Gastrocnemius medialis (tissue), 4 donors: ENCODE data around the gene MYH10.

Experiments used
- POLR2A ChIP-seq, 2 donors: fragments of 450-650 bp; IDR thresholded peaks; one replicate each; pipeline ENCODE4 v1.6.1; 2017; ENCODE audit warnings: antibody characterized with exemption in 2 of 2, mild to moderate bottlenecking in 2 of 2, moderate library complexity in 2 of 2
- TF ChIP-seq, protein P1 (sequence below), 5 experiments: fragments of 450-650 bp in 3 of 5; fragments of 200-600 bp in 2 of 5; sonication (generic) in 2 of 5; IDR thresholded peaks in 4 of 5; conservative IDR thresholded peaks in 1 of 5; 1 replicate in 4 of 5; 2 replicates in 1 of 5; pipeline ENCODE4 v1.5.1; 2016 to 2019; ENCODE audit warnings: antibody characterized with exemption in 5 of 5, mild to moderate bottlenecking in 3 of 5, moderate library complexity in 3 of 5

DNA sequence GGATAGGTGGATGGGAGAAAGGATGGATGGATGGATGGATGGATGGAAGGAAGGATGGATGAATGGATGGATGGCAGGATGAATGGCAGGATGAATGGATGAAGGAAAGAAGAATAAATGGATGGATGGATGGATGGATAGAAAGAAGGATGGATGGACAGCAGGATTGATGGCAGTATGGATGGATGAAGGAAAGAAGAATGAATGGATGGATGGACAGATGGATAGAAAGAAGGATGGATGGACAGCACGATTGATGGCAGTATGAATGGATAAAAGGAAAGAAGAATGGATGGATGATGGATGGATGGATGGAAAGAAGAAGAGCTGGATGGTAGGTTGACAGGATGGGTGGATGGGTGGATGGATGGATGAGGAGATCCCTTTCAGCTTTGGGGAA is 9.2 kb upstream of the MYH10 start:
- TF ChIP-seq, protein P1, sequence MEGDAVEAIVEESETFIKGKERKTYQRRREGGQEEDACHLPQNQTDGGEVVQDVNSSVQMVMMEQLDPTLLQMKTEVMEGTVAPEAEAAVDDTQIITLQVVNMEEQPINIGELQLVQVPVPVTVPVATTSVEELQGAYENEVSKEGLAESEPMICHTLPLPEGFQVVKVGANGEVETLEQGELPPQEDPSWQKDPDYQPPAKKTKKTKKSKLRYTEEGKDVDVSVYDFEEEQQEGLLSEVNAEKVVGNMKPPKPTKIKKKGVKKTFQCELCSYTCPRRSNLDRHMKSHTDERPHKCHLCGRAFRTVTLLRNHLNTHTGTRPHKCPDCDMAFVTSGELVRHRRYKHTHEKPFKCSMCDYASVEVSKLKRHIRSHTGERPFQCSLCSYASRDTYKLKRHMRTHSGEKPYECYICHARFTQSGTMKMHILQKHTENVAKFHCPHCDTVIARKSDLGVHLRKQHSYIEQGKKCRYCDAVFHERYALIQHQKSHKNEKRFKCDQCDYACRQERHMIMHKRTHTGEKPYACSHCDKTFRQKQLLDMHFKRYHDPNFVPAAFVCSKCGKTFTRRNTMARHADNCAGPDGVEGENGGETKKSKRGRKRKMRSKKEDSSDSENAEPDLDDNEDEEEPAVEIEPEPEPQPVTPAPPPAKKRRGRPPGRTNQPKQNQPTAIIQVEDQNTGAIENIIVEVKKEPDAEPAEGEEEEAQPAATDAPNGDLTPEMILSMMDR (IDR thresholded peaks at IDR 0.05 in 4 of 5, conservative IDR thresholded peaks at IDR 0.05 in 1 of 5), result no peak
- no peak for TF ChIP-seq POLR2A (IDR thresholded peaks at IDR 0.05)
